ENCODE results near the gene RPGR.

DNA sequence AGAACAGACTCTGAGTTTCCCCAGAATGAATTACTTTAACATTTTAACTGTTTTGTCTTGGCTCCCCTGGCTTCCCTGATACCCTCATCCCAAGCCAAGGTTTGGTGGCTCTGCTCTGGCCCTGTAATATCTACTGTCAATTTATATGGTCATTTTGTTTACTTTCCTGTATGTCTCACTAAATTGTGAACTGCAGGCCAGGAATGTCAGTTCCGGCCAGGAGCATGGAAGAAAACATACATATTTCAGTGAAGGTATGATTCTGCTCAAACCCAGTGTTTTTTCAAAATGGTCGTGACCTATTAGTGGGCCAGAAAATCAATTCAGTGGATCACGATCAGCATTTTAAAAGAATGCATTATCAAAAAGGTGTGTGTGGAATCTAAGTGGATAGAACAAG is 1.2 kb downstream of the RPGR start:
- TF ChIP-seq, protein P1, sequence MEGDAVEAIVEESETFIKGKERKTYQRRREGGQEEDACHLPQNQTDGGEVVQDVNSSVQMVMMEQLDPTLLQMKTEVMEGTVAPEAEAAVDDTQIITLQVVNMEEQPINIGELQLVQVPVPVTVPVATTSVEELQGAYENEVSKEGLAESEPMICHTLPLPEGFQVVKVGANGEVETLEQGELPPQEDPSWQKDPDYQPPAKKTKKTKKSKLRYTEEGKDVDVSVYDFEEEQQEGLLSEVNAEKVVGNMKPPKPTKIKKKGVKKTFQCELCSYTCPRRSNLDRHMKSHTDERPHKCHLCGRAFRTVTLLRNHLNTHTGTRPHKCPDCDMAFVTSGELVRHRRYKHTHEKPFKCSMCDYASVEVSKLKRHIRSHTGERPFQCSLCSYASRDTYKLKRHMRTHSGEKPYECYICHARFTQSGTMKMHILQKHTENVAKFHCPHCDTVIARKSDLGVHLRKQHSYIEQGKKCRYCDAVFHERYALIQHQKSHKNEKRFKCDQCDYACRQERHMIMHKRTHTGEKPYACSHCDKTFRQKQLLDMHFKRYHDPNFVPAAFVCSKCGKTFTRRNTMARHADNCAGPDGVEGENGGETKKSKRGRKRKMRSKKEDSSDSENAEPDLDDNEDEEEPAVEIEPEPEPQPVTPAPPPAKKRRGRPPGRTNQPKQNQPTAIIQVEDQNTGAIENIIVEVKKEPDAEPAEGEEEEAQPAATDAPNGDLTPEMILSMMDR (IDR thresholded peaks at IDR 0.05), result no peak
- TF ChIP-seq POLR2A (IDR thresholded peaks at IDR 0.05), result no peak
